Thyroid gland (tissue), 4 donors: ENCODE measurements around the gene SH3D19.
"Not testable (repeated sequence)": the region's sequence is repeated elsewhere in the genome, so short reads cannot be mapped to it uniquely, and the experiment has no call there.

Experiments used
- POLR2A ChIP-seq, 2 donors: fragments of 450-650 bp; IDR thresholded peaks; one replicate each; pipeline ENCODE4 v1.6.1; 2017; ENCODE audit warnings: antibody characterized with exemption in 2 of 2, mild to moderate bottlenecking in 2 of 2, moderate library complexity in 1 of 2
- TF ChIP-seq, protein P1 (sequence below), 6 experiments: fragments of 200-600 bp in 3 of 6; fragments of 450-650 bp in 3 of 6; sonication (generic) in 3 of 6; IDR thresholded peaks; one replicate each; pipeline ENCODE4 v1.5.1; 2016 to 2019; ENCODE audit warnings: antibody characterized with exemption in 6 of 6, mild to moderate bottlenecking in 2 of 6, inconsistent platforms in 1 of 6, moderate library complexity in 1 of 6

- TF ChIP-seq, protein P1, sequence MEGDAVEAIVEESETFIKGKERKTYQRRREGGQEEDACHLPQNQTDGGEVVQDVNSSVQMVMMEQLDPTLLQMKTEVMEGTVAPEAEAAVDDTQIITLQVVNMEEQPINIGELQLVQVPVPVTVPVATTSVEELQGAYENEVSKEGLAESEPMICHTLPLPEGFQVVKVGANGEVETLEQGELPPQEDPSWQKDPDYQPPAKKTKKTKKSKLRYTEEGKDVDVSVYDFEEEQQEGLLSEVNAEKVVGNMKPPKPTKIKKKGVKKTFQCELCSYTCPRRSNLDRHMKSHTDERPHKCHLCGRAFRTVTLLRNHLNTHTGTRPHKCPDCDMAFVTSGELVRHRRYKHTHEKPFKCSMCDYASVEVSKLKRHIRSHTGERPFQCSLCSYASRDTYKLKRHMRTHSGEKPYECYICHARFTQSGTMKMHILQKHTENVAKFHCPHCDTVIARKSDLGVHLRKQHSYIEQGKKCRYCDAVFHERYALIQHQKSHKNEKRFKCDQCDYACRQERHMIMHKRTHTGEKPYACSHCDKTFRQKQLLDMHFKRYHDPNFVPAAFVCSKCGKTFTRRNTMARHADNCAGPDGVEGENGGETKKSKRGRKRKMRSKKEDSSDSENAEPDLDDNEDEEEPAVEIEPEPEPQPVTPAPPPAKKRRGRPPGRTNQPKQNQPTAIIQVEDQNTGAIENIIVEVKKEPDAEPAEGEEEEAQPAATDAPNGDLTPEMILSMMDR (IDR thresholded peaks at IDR 0.05), result not testable (repeated sequence)
- TF ChIP-seq POLR2A (IDR thresholded peaks at IDR 0.05), result not testable (repeated sequence)
Observed at GRCh38 chr4:151322161-151322560, 3.2 kb downstream of the SH3D19 start.
